Endothelial cell of umbilical vein (primary cell): ENCODE measurements around the gene ECPAS. TPM values are rescaled to one million over a fixed set of nuclear protein-coding genes. Genes with fewer than 3 reads are reported as not detected.
A peak's percentile ranks its signal among the peaks of the same experiment; 100 is the strongest.

Source experiments
- BruUV-seq: library from RNA; stranded (reverse); fragments of 400-500 nt; replicated peaks from 2 replicates; lab custom pipeline; 2021; lab: Mats Ljungman, UMichigan
- CTCF ChIA-PET: fragments of 300-600, 350-600 bp; sonication (Branson Sonifier 250); formaldehyde crosslinking; loops from one replicate; lab custom pipeline; 2021; ENCODE audit warnings: antibody characterized with exemption, inconsistent platforms; lab: Charles Lee
- POLR2A ChIA-PET: fragments of 300-600, 350-600 bp; sonication (Branson Sonifier 250); formaldehyde crosslinking; loops from one replicate; lab custom pipeline; 2021; ENCODE audit warnings: antibody characterized with exemption, inconsistent platforms; lab: Charles Lee
- DNase-seq: peaks from one replicate; pipeline ENCODE4 v3.0.0-alpha.2; 2011; ENCODE audit warnings: low read depth, low spot score
- FAIRE-seq: peaks from 2 replicates; lab custom pipeline; 2011; peaks lifted over from hg19 to GRCh38; lab: Jason Lieb, UNC
- H2AFZ ChIP-seq: 2 replicates; pipeline ENCODE4 v1.6.0; 2012; ENCODE audit warnings: low read depth, low read length, control low read depth, inconsistent platforms
- H3K27ac ChIP-seq: 2 replicates; pipeline ENCODE4 v1.5.1; 2011; ENCODE audit warnings: low read depth, mild to moderate bottlenecking, control low read depth, low read length, moderate library complexity; ENCODE audit not compliant: insufficient read depth
- H3K27me3 ChIP-seq, 2 experiments: 2 replicates each; pipeline versions ENCODE4 v1.6.0 to v1.6.1; 2011; ENCODE audit warnings: low read length in 2 of 2, mixed read lengths in 1 of 2; ENCODE audit not compliant: control insufficient read depth in 2 of 2, insufficient read depth in 2 of 2
- H3K36me3 ChIP-seq, 2 experiments: 2 replicates in 1 of 2; 3 replicates in 1 of 2; pipeline ENCODE4 v1.5.1; 2011; ENCODE audit warnings: low read length in 2 of 2, mild to moderate bottlenecking in 1 of 2, moderate library complexity in 1 of 2; ENCODE audit not compliant: control insufficient read depth in 2 of 2, insufficient read depth in 2 of 2; ENCODE audit errors: extremely low read depth in 1 of 2
- H3K4me1 ChIP-seq: 3 replicates; pipeline ENCODE4 v1.5.1; 2011; ENCODE audit warnings: mild to moderate bottlenecking, low read length; ENCODE audit not compliant: control insufficient read depth, insufficient read depth; ENCODE audit errors: extremely low read depth
- H3K4me2 ChIP-seq: 2 replicates; pipeline ENCODE4 v1.6.1; 2011; ENCODE audit warnings: low read length, control low read depth, mixed read lengths; ENCODE audit not compliant: insufficient read depth
- H3K4me3 ChIP-seq, 3 experiments: fragments of 200-600 bp in 1 of 3; sonication (generic), shearing (Covaris generic) in 1 of 3; replicated peaks in 1 of 3; 2 replicates each; pipeline ENCODE4 v1.5.1; 2011 to 2016; ENCODE audit warnings: control low read depth in 3 of 3, low read length in 3 of 3, mild to moderate bottlenecking in 2 of 3, inconsistent platforms in 1 of 3, low read depth in 1 of 3, moderate library complexity in 1 of 3; ENCODE audit not compliant: insufficient read depth in 1 of 3
- H3K79me2 ChIP-seq: 2 replicates; pipeline ENCODE4 v1.6.0; 2012; ENCODE audit warnings: low read length, inconsistent platforms; ENCODE audit not compliant: control insufficient read depth, insufficient read depth
- H3K9ac ChIP-seq: replicated peaks from 2 replicates; pipeline ENCODE3; 2011; ENCODE audit warnings: low read length, control low read depth; ENCODE audit not compliant: insufficient read depth; ENCODE audit errors: extremely low read depth
- H3K9me1 ChIP-seq: replicated peaks from 3 replicates; pipeline ENCODE4 v1.6.0; 2011; ENCODE audit warnings: mild to moderate bottlenecking, low read length; ENCODE audit not compliant: control insufficient read depth, insufficient read depth; ENCODE audit errors: extremely low read depth
- H3K9me3 ChIP-seq: replicated peaks from 2 replicates; pipeline ENCODE4 v1.5.1; 2012; ENCODE audit warnings: low read length, inconsistent platforms; ENCODE audit not compliant: control insufficient read depth, insufficient read depth
- H4K20me1 ChIP-seq: replicated peaks from 2 replicates; pipeline ENCODE3; 2011; ENCODE audit warnings: mild to moderate bottlenecking, low read length; ENCODE audit not compliant: control insufficient read depth, insufficient read depth; ENCODE audit errors: extremely low read depth
- EZH2 ChIP-seq: IDR thresholded peaks from 2 replicates; pipeline ENCODE4 v1.6.1; 2012; ENCODE audit warnings: borderline replicate concordance, low read depth, mild to moderate bottlenecking, moderate library complexity, low read length, inconsistent platforms; ENCODE audit not compliant: severe bottlenecking
- FOS ChIP-seq: IDR thresholded peaks from 2 replicates; pipeline ENCODE4 v1.6.1; 2011; ENCODE audit warnings: mild to moderate bottlenecking, low read length, moderate library complexity, borderline replicate concordance; ENCODE audit not compliant: insufficient read depth
- GATA2 ChIP-seq: IDR thresholded peaks from 2 replicates; pipeline ENCODE4 v1.7.0; 2011; ENCODE audit warnings: low read depth, mild to moderate bottlenecking, moderate library complexity, mixed read lengths, low read length; ENCODE audit not compliant: insufficient read length, insufficient read depth
- JUN ChIP-seq: IDR thresholded peaks from 2 replicates; pipeline ENCODE4 v1.6.1; 2011; ENCODE audit warnings: borderline replicate concordance, low read depth; ENCODE audit not compliant: insufficient read length, insufficient read depth
- MYC ChIP-seq: IDR thresholded peaks from one replicate; pipeline ENCODE4 v1.6.1; 2011; ENCODE audit warnings: mild to moderate bottlenecking, low read depth, low read length
- POLR2A ChIP-seq: IDR thresholded peaks from 2 replicates; pipeline ENCODE4 v1.6.1; 2012; ENCODE audit warnings: low read depth, mild to moderate bottlenecking, control low read depth, low read length
- POLR2AphosphoS5 ChIP-seq: IDR thresholded peaks from 2 replicates; pipeline ENCODE4 v1.6.1; 2012; ENCODE audit warnings: low read depth, mild to moderate bottlenecking, control low read depth, low read length, moderate library complexity; ENCODE audit not compliant: insufficient read depth
- dilution Hi-C: fragments of 300-500 bp; cut with MboI; formaldehyde crosslinking; loops from one replicate; pipeline ENCODE4 v1.15.0; 2019; ENCODE audit warnings: low sequenced_read_pairs; ENCODE audit not compliant: extremely low pct_ligation_motif_present
- intact Hi-C: fragments of 100-400 bp; cut with micrococcal nuclease; formaldehyde crosslinking; loops from one replicate; pipeline ENCODE4 v1.10.0; 2022
- polyA plus RNA-seq, 4 experiments: library from polyadenylated mRNA; depleted of rRNA in 3 of 4; stranded (reverse) in 3 of 4; unstranded in 1 of 4; fragments of >200 nt; gene quantifications; 2 replicates each; pipeline versions ENCODE4 v1.2.1 to v1.2.3, GENCODE V29; 2011 to 2012; ENCODE audit warnings: missing spikeins in 1 of 4
- total RNA-seq: library from RNA; stranded (reverse); gene quantifications from 2 replicates; pipeline ENCODE4 v1.2.3, GENCODE V29; 2021
- TF ChIP-seq, protein P1 (sequence below): IDR thresholded peaks from 2 replicates; pipeline ENCODE4 v1.6.1; 2011; ENCODE audit not compliant: insufficient read depth, insufficient read length
- TF ChIP-seq, protein P2 (sequence below), 2 donors: IDR thresholded peaks; 1 replicate in 1 of 2; 2 replicates in 1 of 2; pipeline ENCODE4 v1.5.1; 2011; ENCODE audit warnings: low read length in 2 of 2, mild to moderate bottlenecking in 2 of 2, moderate library complexity in 2 of 2, control low read depth in 1 of 2, inconsistent platforms in 1 of 2, low read depth in 1 of 2; ENCODE audit not compliant: insufficient read depth in 1 of 2; ENCODE audit errors: extremely low read depth in 1 of 2

Gene ECPAS
- total and polyA plus RNA-seq, 2 donors (not counting 3 experiments of a cell fraction or from before 2014, with no cell fraction given), result 17.9 to 89.3 TPM

DNA sequence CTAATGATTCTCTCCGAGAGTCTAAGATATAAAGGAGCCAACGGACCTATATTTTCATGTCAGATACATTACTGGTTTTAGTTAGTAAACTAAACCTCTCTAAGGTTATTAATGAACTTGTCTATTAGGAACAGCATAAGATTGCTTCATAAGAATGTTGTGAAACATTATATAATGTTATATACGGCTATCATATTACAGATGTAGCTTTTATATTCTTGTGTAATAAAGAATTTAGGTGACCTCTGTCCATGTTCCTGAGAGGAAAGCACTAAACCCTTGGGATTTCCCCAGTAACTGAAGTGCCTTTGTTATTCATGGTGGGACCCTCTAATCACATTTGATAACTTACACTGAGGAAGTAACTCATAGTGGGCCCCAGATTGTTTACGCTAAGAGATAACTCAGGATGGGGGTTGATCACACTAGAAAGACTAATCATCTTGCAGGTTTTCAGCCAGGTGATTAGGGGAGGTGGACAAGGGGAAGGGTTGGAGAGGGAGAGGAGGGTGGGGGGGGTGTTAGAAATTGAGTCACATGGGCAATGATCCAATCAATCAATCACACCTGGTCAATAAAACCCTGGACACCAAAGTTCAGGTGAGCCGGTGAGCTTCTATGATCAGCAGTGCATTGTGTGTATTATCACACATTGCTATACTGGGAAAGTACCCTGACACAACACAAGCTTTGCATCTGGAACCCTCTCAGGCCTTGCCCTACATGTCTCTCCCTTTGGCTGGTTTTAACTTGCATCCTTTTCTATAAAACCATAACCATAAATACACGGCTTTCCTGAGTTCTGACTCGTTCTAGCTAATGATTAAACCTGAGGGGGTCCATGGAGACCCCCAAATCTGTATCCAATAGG, 25.8 kb downstream of the ECPAS start:
- dilution Hi-C loops, result no loop called here
- H3K27ac ChIP-seq, result no peak overlapping the region
- no TSS peak for BruUV-seq
- CTCF ChIA-PET, result interaction anchor here (0.9 kb wide), 1 partner anchor 23 kb away, joined by 3 read pairs; no protein-coding TSS in a partner anchor
- peaks cover 97% of the 10 kb centered on the region for H3K79me2 ChIP-seq
- DNase-seq (peak; percentile 24), FAIRE-seq (no peak)
- no peak overlapping the region for H3K9ac ChIP-seq
- H3K4me3 ChIP-seq, result no peak overlapping the region
- intact Hi-C loops, result no loop called here
- POLR2A ChIA-PET, result no interaction called here
- peaks cover 12% of the 10 kb centered on the region for H4K20me1 ChIP-seq
- H3K9me3 ChIP-seq, result no peaks in the 10 kb centered on the region
- TF ChIP-seq GATA2 (no peak), FOS (no peak), POLR2A (no peak), MYC (no peak), EZH2 (no peak), JUN (no peak), POLR2AphosphoS5 (no peak)
- TF ChIP-seq, protein P1, sequence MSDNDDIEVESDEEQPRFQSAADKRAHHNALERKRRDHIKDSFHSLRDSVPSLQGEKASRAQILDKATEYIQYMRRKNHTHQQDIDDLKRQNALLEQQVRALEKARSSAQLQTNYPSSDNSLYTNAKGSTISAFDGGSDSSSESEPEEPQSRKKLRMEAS, result no peak
- TF ChIP-seq, protein P2, sequence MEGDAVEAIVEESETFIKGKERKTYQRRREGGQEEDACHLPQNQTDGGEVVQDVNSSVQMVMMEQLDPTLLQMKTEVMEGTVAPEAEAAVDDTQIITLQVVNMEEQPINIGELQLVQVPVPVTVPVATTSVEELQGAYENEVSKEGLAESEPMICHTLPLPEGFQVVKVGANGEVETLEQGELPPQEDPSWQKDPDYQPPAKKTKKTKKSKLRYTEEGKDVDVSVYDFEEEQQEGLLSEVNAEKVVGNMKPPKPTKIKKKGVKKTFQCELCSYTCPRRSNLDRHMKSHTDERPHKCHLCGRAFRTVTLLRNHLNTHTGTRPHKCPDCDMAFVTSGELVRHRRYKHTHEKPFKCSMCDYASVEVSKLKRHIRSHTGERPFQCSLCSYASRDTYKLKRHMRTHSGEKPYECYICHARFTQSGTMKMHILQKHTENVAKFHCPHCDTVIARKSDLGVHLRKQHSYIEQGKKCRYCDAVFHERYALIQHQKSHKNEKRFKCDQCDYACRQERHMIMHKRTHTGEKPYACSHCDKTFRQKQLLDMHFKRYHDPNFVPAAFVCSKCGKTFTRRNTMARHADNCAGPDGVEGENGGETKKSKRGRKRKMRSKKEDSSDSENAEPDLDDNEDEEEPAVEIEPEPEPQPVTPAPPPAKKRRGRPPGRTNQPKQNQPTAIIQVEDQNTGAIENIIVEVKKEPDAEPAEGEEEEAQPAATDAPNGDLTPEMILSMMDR (IDR thresholded peaks at IDR 0.05; ENCODE audit: extremely low read depth in 1 of 2, insufficient read depth in 1 of 2, low read depth in 1 of 2, low read length in 2 of 2), result no peak
- no peak overlapping the region for H3K4me2 ChIP-seq
- H3K36me3 ChIP-seq, result no peaks in the 10 kb centered on the region
- peaks cover 18% of the 10 kb centered on the region for H3K4me1 ChIP-seq
- H3K27me3 ChIP-seq, result no peaks in the 10 kb centered on the region
- no peak overlapping the region for H2AFZ ChIP-seq
- no peaks in the 10 kb centered on the region for H3K9me1 ChIP-seq
